HG03280 (cell line): ENCODE results near the gene NDUFS1.

Source experiments
- ATAC-seq: cut with Tn5 transposase; IDR thresholded peaks from one replicate; pipeline ENCODE4 v1.9.1; 2021; ENCODE audit warnings: mild to moderate bottlenecking, moderate library complexity; ENCODE audit not compliant: unreplicated experiment

The NDUFS1 gene

DNA sequence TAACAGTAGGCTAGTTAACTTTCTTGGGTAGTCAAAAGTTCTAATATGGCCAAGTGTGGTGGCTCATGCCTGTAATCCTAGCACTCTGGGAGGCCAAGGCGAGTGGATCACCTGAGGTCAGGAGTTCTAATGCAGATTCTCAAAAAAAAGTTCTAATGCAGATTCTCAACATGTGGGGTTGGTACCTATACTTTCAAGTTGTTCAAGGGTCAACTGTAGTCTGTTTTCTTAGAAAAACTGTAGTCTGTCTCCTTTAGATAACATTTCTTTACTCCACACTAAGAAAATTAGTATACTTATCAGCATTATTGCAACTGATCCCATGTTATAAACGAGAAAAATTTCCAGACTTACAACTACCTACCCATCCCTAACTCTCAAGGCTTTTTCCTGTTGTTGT is 89.8 kb downstream of the NDUFS1 start:
- ATAC-seq, result no peak

DNA sequence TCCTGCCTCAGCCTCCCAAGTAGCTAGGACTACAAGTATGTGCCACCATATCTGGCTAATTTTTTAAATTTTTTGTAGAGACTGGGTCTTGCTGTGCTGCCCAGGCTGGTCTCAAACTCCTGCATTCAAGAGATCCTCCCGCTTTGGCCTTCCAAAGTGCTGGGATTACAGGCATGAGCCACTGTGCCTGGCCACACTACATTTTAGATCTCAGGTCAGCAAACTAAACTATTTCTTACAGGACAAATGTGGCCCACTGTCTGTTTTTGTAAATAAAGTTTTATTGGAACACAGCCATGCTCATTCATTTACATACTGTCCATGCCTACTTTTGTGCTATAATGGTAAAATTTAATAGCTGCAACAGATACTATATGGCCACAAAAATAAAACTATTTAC is 91.0 kb downstream of the NDUFS1 start:
- no peak for ATAC-seq
